Sigmoid colon (tissue), 3 donors: ENCODE measurements around the gene LAIR1.

ENCODE experiments used
- CTCF ChIP-seq, 4 experiments: fragments of 450-650 bp in 3 of 4; fragments of 200-600 bp in 1 of 4; IDR thresholded peaks; one replicate each; pipeline ENCODE4 v1.5.1; 2016 to 2019; ENCODE audit warnings: antibody characterized with exemption in 4 of 4, mild to moderate bottlenecking in 3 of 4, moderate library complexity in 2 of 4
- POLR2A ChIP-seq, 2 donors: fragments of 450-650 bp; IDR thresholded peaks; one replicate each; pipeline ENCODE4 v1.6.1; 2016; ENCODE audit warnings: antibody characterized with exemption in 2 of 2, mild to moderate bottlenecking in 2 of 2, moderate library complexity in 2 of 2

DNA sequence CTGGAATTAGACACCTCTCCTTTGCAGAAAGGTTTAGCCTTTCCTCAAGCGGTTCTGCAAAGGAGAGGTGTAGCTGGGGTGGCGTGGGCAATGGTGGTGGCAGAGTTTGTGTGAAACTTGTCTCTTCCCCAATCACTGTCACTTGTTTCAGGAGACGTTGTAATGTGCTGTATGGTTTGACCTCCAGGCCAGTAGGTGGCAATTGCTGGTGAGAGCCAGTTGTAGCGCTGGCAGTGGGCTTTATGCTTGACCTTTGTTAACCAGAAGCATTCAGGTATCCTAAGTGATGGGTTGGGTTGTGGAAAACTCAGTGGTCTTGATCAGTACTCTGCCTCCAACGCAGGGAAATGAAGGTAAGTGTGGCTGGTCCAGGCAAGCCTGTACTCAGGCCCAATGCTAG, 39.1 kb downstream of the LAIR1 start:
- no peak for TF ChIP-seq CTCF (IDR thresholded peaks at IDR 0.05)
- no peak for TF ChIP-seq POLR2A (IDR thresholded peaks at IDR 0.05)
